HEK293T (cell line): ENCODE measurements around the gene FBP1.

Experiments used
- CTCF ChIA-PET: fragments of 350-600 bp; formaldehyde crosslinking; extraction: SDS; loops from one replicate; lab custom pipeline; 2021; ENCODE audit warnings: antibody characterized with exemption, inconsistent platforms; lab: Yijun Ruan, JAX
- POLR2A ChIA-PET: fragments of 350-600 bp; formaldehyde crosslinking; extraction: SDS; loops from one replicate; lab custom pipeline; 2020; ENCODE audit warnings: antibody characterized with exemption, inconsistent platforms; lab: Yijun Ruan, JAX
- DNase-seq: peaks from one replicate; pipeline ENCODE4 v3.0.0; 2012; ENCODE audit warnings: mixed read lengths; ENCODE audit errors: extremely low spot score
- ARNT ChIP-seq: fragments of 450-650 bp; IDR thresholded peaks from 2 replicates; pipeline ENCODE4 v1.6.1; 2017; ENCODE audit warnings: mild to moderate bottlenecking
- BHLHE40 ChIP-seq: fragments of 450-650 bp; IDR thresholded peaks from 2 replicates; pipeline ENCODE4 v1.6.1; 2016; ENCODE audit warnings: mild to moderate bottlenecking, moderate library complexity, borderline replicate concordance
- CTBP1 ChIP-seq: fragments of 450-650 bp; IDR thresholded peaks from 2 replicates; pipeline ENCODE4 v1.6.1; 2016; ENCODE audit warnings: borderline replicate concordance
- ELF4 ChIP-seq: fragments of 450-650 bp; IDR thresholded peaks from 2 replicates; pipeline ENCODE4 v1.6.1; 2017; ENCODE audit warnings: antibody characterized with exemption
- FOXA1 ChIP-seq: fragments of 450-650 bp; IDR thresholded peaks from 2 replicates; pipeline ENCODE4 v1.6.1; 2016; ENCODE audit warnings: mild to moderate bottlenecking
- FOXK2 ChIP-seq: fragments of 450-650 bp; IDR thresholded peaks from 2 replicates; pipeline ENCODE4 v1.6.1; 2016; ENCODE audit warnings: mild to moderate bottlenecking
- FOXM1 ChIP-seq: fragments of 450-650 bp; IDR thresholded peaks from 2 replicates; pipeline ENCODE4 v1.6.1; 2017; ENCODE audit warnings: mild to moderate bottlenecking, borderline replicate concordance
- HDGF ChIP-seq: fragments of 450-650 bp; IDR thresholded peaks from 2 replicates; pipeline ENCODE4 v1.6.1; 2017; ENCODE audit warnings: antibody characterized with exemption, borderline replicate concordance
- L3MBTL2 ChIP-seq: fragments of 450-650 bp; conservative IDR thresholded peaks from 2 replicates; pipeline ENCODE4 v1.6.1; 2016; ENCODE audit warnings: mild to moderate bottlenecking
- LEF1 ChIP-seq: fragments of 450-650 bp; IDR thresholded peaks from 2 replicates; pipeline ENCODE4 v1.6.1; 2017; ENCODE audit warnings: mild to moderate bottlenecking, borderline replicate concordance
- NFRKB ChIP-seq: fragments of 450-650 bp; IDR thresholded peaks from 2 replicates; pipeline ENCODE4 v1.6.1; 2016; ENCODE audit warnings: mild to moderate bottlenecking, moderate library complexity
- PKNOX1 ChIP-seq: fragments of 450-650 bp; IDR thresholded peaks from 2 replicates; pipeline ENCODE4 v1.6.1; 2016
- SP1 ChIP-seq: fragments of 450-650 bp; IDR thresholded peaks from 2 replicates; pipeline ENCODE4 v1.6.1; 2017
- SUZ12 ChIP-seq: fragments of 450-650 bp; IDR thresholded peaks from 2 replicates; pipeline ENCODE4 v1.6.1; 2016; ENCODE audit warnings: mild to moderate bottlenecking
- TARDBP ChIP-seq: fragments of 450-650 bp; IDR thresholded peaks from 2 replicates; pipeline ENCODE4 v1.6.1; 2016
- ZNF384 ChIP-seq: fragments of 450-650 bp; IDR thresholded peaks from 2 replicates; pipeline ENCODE4 v1.6.1; 2016

FBP1 gene

DNA sequence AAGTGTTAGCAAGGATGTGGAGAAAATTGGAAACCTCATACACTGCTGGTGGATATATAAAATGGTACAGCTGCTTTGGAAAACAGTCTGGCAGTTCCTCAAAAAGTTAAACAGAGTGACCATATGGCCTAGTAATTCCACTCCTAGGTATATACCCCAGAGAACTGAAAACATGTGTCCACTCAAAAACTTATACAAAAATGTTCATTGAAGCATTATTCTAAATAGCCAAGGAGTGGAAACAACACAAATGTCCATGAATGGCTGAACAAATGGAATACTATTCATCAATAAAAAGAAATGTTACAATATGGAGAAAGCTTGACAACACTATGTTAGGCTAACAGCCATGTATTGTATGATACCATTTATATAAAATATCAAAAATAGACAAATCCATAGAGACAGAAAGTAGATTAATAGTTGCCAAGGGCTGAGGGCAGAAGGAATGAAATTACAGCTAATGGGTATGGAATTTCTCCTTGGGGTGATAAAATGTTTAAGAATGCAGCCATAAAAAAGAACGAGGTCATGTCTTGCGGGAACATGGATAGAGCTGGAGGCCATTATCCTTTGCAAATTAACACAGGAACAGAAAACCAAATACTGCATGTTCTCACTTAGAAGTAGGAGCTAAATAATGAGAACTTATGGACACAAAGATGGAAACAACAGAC lies 33.6 kb upstream of the FBP1 start:
- CTCF ChIA-PET: interaction anchor here (0.5 to 0.6 kb wide), 2 partner anchors 32 to 1120 kb away, joined by 3 read pairs; no protein-coding TSS in a partner anchor
- DNase-seq: no peak
- POLR2A ChIA-PET: no interaction called here
- TF ChIP-seq TARDBP: no peak
- no peak for TF ChIP-seq FOXA1
- no peak for TF ChIP-seq FOXK2
- no peak for TF ChIP-seq HDGF
- no peak for TF ChIP-seq FOXM1
- no peak for TF ChIP-seq ELF4
- no peak for TF ChIP-seq ZNF384
- no peak for TF ChIP-seq SUZ12
- TF ChIP-seq CTBP1: no peak
- no peak for TF ChIP-seq LEF1
- no peak for TF ChIP-seq L3MBTL2
- TF ChIP-seq SP1: no peak
- TF ChIP-seq ARNT: no peak
- no peak for TF ChIP-seq BHLHE40
- TF ChIP-seq PKNOX1: no peak
- no peak for TF ChIP-seq NFRKB

DNA sequence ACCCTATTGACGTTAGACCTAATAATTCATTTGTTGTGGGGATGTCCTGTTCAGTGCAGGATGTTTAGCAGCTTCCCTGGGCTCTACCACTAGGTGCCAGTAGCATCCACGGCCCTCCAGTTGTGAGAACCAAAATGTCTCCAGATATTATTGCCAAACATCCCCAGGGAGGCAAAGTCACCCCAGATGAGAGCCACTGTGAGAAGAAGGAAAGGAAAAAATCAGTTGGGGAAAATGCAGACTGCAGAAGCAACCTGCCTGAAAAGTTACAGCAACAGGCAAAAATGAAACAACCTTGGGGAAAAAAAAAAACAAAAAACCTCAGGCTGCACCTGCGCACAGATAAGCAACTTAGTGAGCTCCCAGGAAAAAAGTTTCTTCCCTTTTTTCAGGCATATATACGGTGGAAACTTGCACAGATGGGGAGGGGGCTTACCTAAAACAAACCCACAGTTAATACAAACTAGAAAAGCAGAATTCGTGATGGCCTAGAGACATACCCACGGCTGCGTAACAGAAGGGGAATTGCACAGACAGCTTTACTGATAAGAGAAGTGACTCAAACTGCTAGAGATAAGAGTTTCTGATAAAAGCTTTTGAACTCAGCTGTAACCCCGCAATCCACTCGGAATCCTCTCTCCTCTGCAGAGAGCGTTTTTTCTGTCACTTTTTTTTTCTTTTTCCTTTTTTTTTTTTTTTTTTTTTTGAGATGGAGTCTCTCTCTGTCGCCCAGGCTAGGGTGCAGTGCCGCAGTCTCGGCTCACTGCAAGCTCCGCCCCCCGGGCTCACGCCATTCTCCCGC lies 29.8 kb upstream of the FBP1 start:
- CTCF ChIA-PET: interaction anchor here (0.6 to 2.2 kb wide), 14 partner anchors 12 to 1663 kb away, joined by 3 to 13 read pairs (median 3); partner anchors contain the start of gene PCAT7
- peak; percentile 71 for DNase-seq
- POLR2A ChIA-PET: interaction anchor here (1.3 to 1.5 kb wide), 2 partner anchors 12 to 29 kb away, joined by 3 read pairs; no protein-coding TSS in a partner anchor
- TF ChIP-seq PKNOX1: peak; percentile 61; the same call in 1 of the 2 replicates
- TF ChIP-seq TARDBP: no peak
- no peak for TF ChIP-seq SUZ12
- no peak for TF ChIP-seq LEF1
- TF ChIP-seq ZNF384: peak; percentile 63
- TF ChIP-seq FOXK2: no peak
- no peak for TF ChIP-seq BHLHE40

DNA sequence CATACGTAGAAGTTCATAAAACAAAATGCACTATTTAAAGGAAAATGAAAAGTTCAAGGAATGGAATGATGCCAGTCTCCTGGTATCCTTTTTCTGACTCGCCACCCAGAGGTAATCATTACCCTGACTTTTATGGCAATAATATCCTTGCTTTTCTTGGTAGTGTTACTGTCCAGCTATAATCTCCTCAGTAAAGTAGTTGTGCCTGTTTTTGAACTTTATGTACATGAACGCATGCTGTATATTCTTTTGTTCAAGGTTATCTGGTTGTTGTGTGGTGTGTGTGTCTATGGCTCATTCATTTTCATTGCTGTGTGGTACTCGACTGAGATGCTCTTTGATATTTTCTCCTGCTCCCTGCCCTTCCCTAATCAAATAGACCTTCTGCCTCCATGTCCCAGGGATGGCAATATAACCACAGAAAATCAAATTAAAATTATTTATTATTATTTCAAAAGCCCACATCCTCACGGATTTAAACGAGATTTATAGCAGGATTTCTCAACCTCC lies 29.2 kb upstream of the FBP1 start:
- ChIA-PET POLR2A (interaction anchor here (1.3 to 1.5 kb wide), 2 partner anchors 12 to 29 kb away, joined by 3 read pairs; no protein-coding TSS in a partner anchor), CTCF (interaction anchor here (1.0 to 2.2 kb wide), 5 partner anchors 13 to 459 kb away, joined by 3 to 13 read pairs (median 3); partner anchors contain the start of gene PCAT7)
- TF ChIP-seq TARDBP (no peak), BHLHE40 (no peak), HDGF (no peak), L3MBTL2 (no peak), SP1 (no peak), NFRKB (no peak), PKNOX1 (no peak), CTBP1 (no peak), ELF4 (no peak), ZNF384 (no peak), FOXA1 (no peak), LEF1 (no peak), FOXM1 (no peak), SUZ12 (no peak)
- no peak for DNase-seq

- TF ChIP-seq ZNF384: no peak
- TF ChIP-seq FOXK2: no peak
- TF ChIP-seq ARNT: no peak
- TF ChIP-seq SUZ12: no peak
- ChIA-PET POLR2A (no interaction called here), CTCF (no interaction called here)
- DNase-seq: no peak
These were observed 27.2 kb upstream of the FBP1 start for GRCh38 chr9:94666364-94667099.

DNA sequence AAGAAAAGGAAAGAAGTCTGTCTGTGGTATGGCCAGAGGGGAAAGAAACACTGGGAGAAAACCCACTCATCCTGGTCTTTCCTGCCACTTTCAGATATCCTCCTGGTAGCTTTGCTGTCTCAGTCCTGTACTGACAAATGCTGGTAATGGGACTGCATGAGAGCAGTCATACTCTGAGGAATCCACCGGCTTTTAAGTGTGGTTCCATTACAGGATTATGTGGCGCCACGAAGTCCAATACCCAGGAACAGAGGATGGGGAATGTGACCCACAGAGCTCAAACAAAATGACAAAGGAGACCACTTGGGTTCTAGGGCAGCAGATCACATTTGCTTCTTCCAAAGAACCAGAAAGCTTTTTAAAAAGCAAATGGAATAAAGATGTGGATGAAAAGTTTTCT lies 26.3 kb upstream of the FBP1 start:
- POLR2A ChIA-PET: no interaction called here
- no peak for DNase-seq
- CTCF ChIA-PET: no interaction called here
- TF ChIP-seq FOXK2 (no peak), PKNOX1 (no peak), ELF4 (no peak), FOXM1 (no peak), SUZ12 (no peak), LEF1 (no peak), NFRKB (no peak), ARNT (no peak), HDGF (no peak), L3MBTL2 (no peak), FOXA1 (no peak), TARDBP (no peak), BHLHE40 (no peak), SP1 (no peak), CTBP1 (no peak), ZNF384 (no peak)
